ENCODE measurements around the gene GALNT14.

The GALNT14 gene

GRCh38 chr2:31088504-31089195, 49.6 kb downstream of the GALNT14 start:
- TF ChIP-seq CTCF (IDR thresholded peaks at IDR 0.05; ENCODE audit: borderline replicate concordance, insufficient read depth, low read depth, low read length), result no peak
- no peak overlapping the region for H3K4me3 ChIP-seq (ENCODE audit: low read depth, low read length)

GRCh38 chr2:31087491-31087890, 50.7 kb downstream of the GALNT14 start:
- no peak for TF ChIP-seq CTCF (IDR thresholded peaks at IDR 0.05; ENCODE audit: borderline replicate concordance, insufficient read depth, low read depth, low read length)
- no peak overlapping the region for H3K4me3 ChIP-seq (ENCODE audit: low read depth, low read length)

GRCh38 chr2:31086590-31086989, 51.6 kb downstream of the GALNT14 start:
- no peak overlapping the region for H3K4me3 ChIP-seq (ENCODE audit: low read depth, low read length)
- no peak for TF ChIP-seq CTCF (IDR thresholded peaks at IDR 0.05; ENCODE audit: borderline replicate concordance, insufficient read depth, low read depth, low read length)

- H3K4me3 ChIP-seq (ENCODE audit: low read depth, low read length), result no peak overlapping the region
- TF ChIP-seq CTCF (IDR thresholded peaks at IDR 0.05; ENCODE audit: borderline replicate concordance, insufficient read depth, low read depth, low read length), result no peak
These were observed 54.8 kb downstream of the GALNT14 start for GRCh38 chr2:31083234-31083993.

- TF ChIP-seq CTCF (IDR thresholded peaks at IDR 0.05; ENCODE audit: borderline replicate concordance, insufficient read depth, low read depth, low read length), result no peak
- no peak overlapping the region for H3K4me3 ChIP-seq (ENCODE audit: low read depth, low read length)
These were observed 56.2 kb downstream of the GALNT14 start for GRCh38 chr2:31082002-31082401.

GRCh38 chr2:31081492-31081891, 56.7 kb downstream of the GALNT14 start:
- no peak for TF ChIP-seq CTCF (IDR thresholded peaks at IDR 0.05; ENCODE audit: borderline replicate concordance, insufficient read depth, low read depth, low read length)
- no peak overlapping the region for H3K4me3 ChIP-seq (ENCODE audit: low read depth, low read length)

GRCh38 chr2:31080361-31080760, 57.9 kb downstream of the GALNT14 start:
- H3K4me3 ChIP-seq (ENCODE audit: low read depth, low read length), result no peak overlapping the region
- no peak for TF ChIP-seq CTCF (IDR thresholded peaks at IDR 0.05; ENCODE audit: borderline replicate concordance, insufficient read depth, low read depth, low read length)

All from GM12875 (cell line).